Mesodermal cell (in vitro differentiated cells): ENCODE results near the gene UCHL5.
A peak's percentile ranks its signal among the peaks of the same experiment; 100 is the strongest.

Experiments used
- H3K27ac ChIP-seq: 2 replicates; pipeline ENCODE4 v1.7.0; 2013; ENCODE audit warnings: mild to moderate bottlenecking, low read depth, low read length, moderate library complexity; ENCODE audit not compliant: severe bottlenecking
- H3K36me3 ChIP-seq: 2 replicates; pipeline ENCODE4 v1.7.1; 2013; ENCODE audit warnings: mild to moderate bottlenecking, low read length, moderate library complexity; ENCODE audit not compliant: control insufficient read depth, insufficient read depth
- H3K4me1 ChIP-seq: one replicate; pipeline ENCODE4 v1.7.1; 2013; ENCODE audit warnings: mild to moderate bottlenecking, low read length; ENCODE audit not compliant: insufficient read depth, control insufficient read depth, poor library complexity, severe bottlenecking
- H3K4me3 ChIP-seq: 2 replicates; pipeline ENCODE4 v1.7.0; 2013; ENCODE audit warnings: low read length, control low read depth, mild to moderate bottlenecking; ENCODE audit not compliant: insufficient read depth, poor library complexity, severe bottlenecking; ENCODE audit errors: extremely low read depth
- H3K9me3 ChIP-seq: 2 replicates; pipeline ENCODE4 v1.7.1; 2013; ENCODE audit warnings: mild to moderate bottlenecking, low read length, moderate library complexity; ENCODE audit not compliant: control insufficient read depth
- WGBS, 2 experiments: methylation state at CpG; one replicate each; pipeline ENCODE4 v1.1.5; 2013; ENCODE audit warnings: missing lambda C conversion rate in 2 of 2; ENCODE audit not compliant: insufficient coverage in 2 of 2; 5-methylcytosine and 5-hydroxymethylcytosine counted together

UCHL5 gene

GRCh38 chr1:192967211-192967877, 91.8 kb downstream of the UCHL5 start:
- WGBS, 2 experiments, result 90 to 100% methylated on average over 1 to 2 of the region's 2 CpGs
- H3K27ac ChIP-seq, result peak overlapping the region; percentile 58

GRCh38 chr1:192966073-192966472, 93.1 kb downstream of the UCHL5 start:
- Histone ChIP-seq H3K36me3 (no peaks in the 10 kb centered on the region), H3K9me3 (no peaks in the 10 kb centered on the region), H3K4me3 (no peak overlapping the region), H3K4me1 (no peaks in the 10 kb centered on the region), H3K27ac (no peak overlapping the region)
- 100% methylated on average over 1 to 2 of the region's 2 CpGs for WGBS, 2 experiments

More at GRCh38 chr1:192967211-192967877, 91.8 kb downstream of the UCHL5 start:
- Histone ChIP-seq H3K4me1 (no peaks in the 10 kb centered on the region), H3K4me3 (no peak overlapping the region), H3K36me3 (no peaks in the 10 kb centered on the region), H3K9me3 (no peaks in the 10 kb centered on the region)

GRCh38 chr1:192962901-192963300, 96.3 kb downstream of the UCHL5 start:
- Histone ChIP-seq H3K4me3 (no peak overlapping the region), H3K9me3 (no peaks in the 10 kb centered on the region), H3K4me1 (no peaks in the 10 kb centered on the region), H3K36me3 (no peaks in the 10 kb centered on the region), H3K27ac (no peak overlapping the region)
- WGBS, 2 experiments, result 100% methylated on average over 1 of the region's 2 CpGs
